DOHH2 (cell line): ENCODE data around the gene VRK2.
A peak's percentile ranks its signal among the peaks of the same experiment; 100 is the strongest.

Experiments used
- H3F3A ChIP-seq: fragments of 200-600 bp; sonication (generic), shearing (Covaris generic); 2 replicates; pipeline ENCODE4 v1.6.0; 2016; ENCODE audit warnings: antibody characterized with exemption, mild to moderate bottlenecking; ENCODE audit not compliant: control insufficient read depth, insufficient read depth
- H3K27ac ChIP-seq: fragments of 200-600 bp; sonication (generic); 2 replicates; pipeline ENCODE4 v1.5.1; 2014; ENCODE audit warnings: low read depth, mild to moderate bottlenecking, low read length, moderate library complexity
- H3K27me3 ChIP-seq: fragments of 200-600 bp; sonication (generic); 2 replicates; pipeline ENCODE4 v1.6.1; 2014; ENCODE audit warnings: mild to moderate bottlenecking, low read length, mixed read lengths; ENCODE audit not compliant: control insufficient read depth
- H3K36me3 ChIP-seq: fragments of 200-600 bp; sonication (generic); 2 replicates; pipeline ENCODE4 v1.6.1; 2014; ENCODE audit warnings: mild to moderate bottlenecking, low read length, moderate library complexity, mixed read lengths; ENCODE audit not compliant: control insufficient read depth
- H3K4me1 ChIP-seq: fragments of 200-600 bp; sonication (generic); 2 replicates; pipeline ENCODE4 v1.6.1; 2014; ENCODE audit warnings: mild to moderate bottlenecking, low read length, mixed read lengths; ENCODE audit not compliant: control insufficient read depth
- H3K4me2 ChIP-seq: fragments of 200-600 bp; sonication (generic); 2 replicates; pipeline ENCODE4 v1.6.0; 2014; ENCODE audit warnings: mild to moderate bottlenecking, low read length, moderate library complexity
- H3K4me3 ChIP-seq: fragments of 200-600 bp; sonication (generic); 2 replicates; pipeline ENCODE4 v1.5.1; 2014; ENCODE audit warnings: mild to moderate bottlenecking, low read length, mixed read lengths
- H3K79me2 ChIP-seq: fragments of 200-600 bp; sonication (generic); 2 replicates; pipeline ENCODE4 v1.6.1; 2014; ENCODE audit warnings: mild to moderate bottlenecking, low read length, mixed read lengths; ENCODE audit not compliant: control insufficient read depth
- H3K9me2 ChIP-seq: fragments of 200-600 bp; sonication (generic); replicated peaks from 2 replicates; pipeline ENCODE4 v1.6.1; 2014; ENCODE audit warnings: mild to moderate bottlenecking, low read length, mixed read lengths; ENCODE audit not compliant: control insufficient read depth
- H3K9me3 ChIP-seq: fragments of 200-600 bp; sonication (generic); 2 replicates; pipeline ENCODE4 v1.6.1; 2014; ENCODE audit warnings: antibody characterized with exemption, low read length, mixed read lengths; ENCODE audit not compliant: control insufficient read depth, insufficient read depth
- H4K20me1 ChIP-seq: fragments of 200-600 bp; sonication (generic); 2 replicates; pipeline ENCODE4 v1.6.0; 2014; ENCODE audit warnings: low read depth, mild to moderate bottlenecking, antibody characterized with exemption, low read length, moderate library complexity; ENCODE audit not compliant: control insufficient read depth, insufficient read depth
- CTCF ChIP-seq: fragments of 200-600 bp; sonication (generic); IDR thresholded peaks from one replicate; pipeline ENCODE4 v1.5.1; 2014; ENCODE audit warnings: antibody characterized with exemption, mild to moderate bottlenecking, low read depth, low read length; ENCODE audit not compliant: poor library complexity, severe bottlenecking
- EZH2phosphoT487 ChIP-seq: fragments of 200-600 bp; sonication (generic); IDR thresholded peaks from 2 replicates; pipeline ENCODE4 v1.6.1; 2017; ENCODE audit warnings: borderline replicate concordance, mild to moderate bottlenecking, antibody characterized with exemption, low read length, moderate library complexity, mixed read lengths

VRK2 gene

GRCh38 chr2:58042486-58042970, 4.1 kb upstream of the VRK2 start:
- peaks cover 27% of the 10 kb centered on the region for H3K4me1 ChIP-seq
- no peaks in the 10 kb centered on the region for H4K20me1 ChIP-seq
- H3K4me2 ChIP-seq = no peak overlapping the region
- H3K4me3 ChIP-seq = no peak overlapping the region
- H3K36me3 ChIP-seq = peaks cover 4% of the 10 kb centered on the region; the same call in 1 of the 2 replicates
- no peaks in the 10 kb centered on the region for H3K9me2 ChIP-seq
- TF ChIP-seq CTCF (no peak), EZH2phosphoT487 (no peak)
- H3F3A ChIP-seq = peaks cover 2% of the 10 kb centered on the region; the same call in 1 of the 2 replicates
- peaks cover 20% of the 10 kb centered on the region for H3K79me2 ChIP-seq
- H3K27ac ChIP-seq = no peak overlapping the region
- no peaks in the 10 kb centered on the region for H3K27me3 ChIP-seq
- H3K9me3 ChIP-seq = no peaks in the 10 kb centered on the region

- no peak overlapping the region for H3K4me2 ChIP-seq
- H3K27me3 ChIP-seq = no peaks in the 10 kb centered on the region
- H3K9me2 ChIP-seq = no peaks in the 10 kb centered on the region
- H3K4me3 ChIP-seq = no peak overlapping the region
- H3K9me3 ChIP-seq = no peaks in the 10 kb centered on the region
- H3K36me3 ChIP-seq = peaks cover 14% of the 10 kb centered on the region
- peaks cover 36% of the 10 kb centered on the region for H3K79me2 ChIP-seq
- no peaks in the 10 kb centered on the region for H4K20me1 ChIP-seq
- peaks cover 2% of the 10 kb centered on the region; the same call in 1 of the 2 replicates for H3F3A ChIP-seq
- no peak overlapping the region for H3K27ac ChIP-seq
- no peak for TF ChIP-seq EZH2phosphoT487
- no peak for TF ChIP-seq CTCF
- H3K4me1 ChIP-seq = peaks cover 32% of the 10 kb centered on the region
Measured at GRCh38 chr2:58044145-58044544, 2.5 kb upstream of the VRK2 start.

DNA sequence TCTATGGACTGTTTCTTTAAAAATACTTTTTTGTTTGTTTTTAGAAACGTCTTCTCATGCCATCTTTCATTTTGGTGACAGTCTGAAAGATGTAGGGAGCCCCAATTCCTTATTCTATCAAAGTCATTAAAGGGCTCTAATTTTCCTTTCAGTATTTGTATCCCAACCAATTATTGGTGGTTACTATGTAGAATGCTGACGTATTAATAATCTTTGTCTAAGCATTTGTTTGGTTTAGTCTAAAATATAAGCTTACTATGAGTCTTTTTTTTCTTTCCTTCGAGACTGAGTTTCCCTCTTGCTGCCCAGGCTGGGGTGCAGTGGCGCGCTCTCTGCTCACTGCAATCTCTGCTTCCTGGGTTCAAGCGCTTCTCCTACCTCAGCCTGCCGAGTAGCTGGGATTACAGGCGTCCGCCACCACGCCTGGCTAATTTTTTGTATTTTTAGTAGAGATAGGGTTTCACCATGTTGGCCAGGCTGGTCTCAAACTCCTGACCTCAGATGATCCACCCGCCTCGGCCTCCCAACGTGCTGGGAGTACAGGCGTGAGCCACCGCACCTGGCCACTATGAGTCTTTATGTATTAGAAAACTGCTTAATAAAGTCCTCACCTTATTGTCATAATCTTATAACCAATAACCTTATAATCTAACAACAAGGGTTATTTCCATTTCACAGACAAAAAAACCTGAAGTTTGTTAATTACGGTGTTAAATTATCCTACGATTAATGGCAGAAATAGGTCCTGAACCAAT, 849 bp upstream of the VRK2 start:
- Histone ChIP-seq H4K20me1 (no peaks in the 10 kb centered on the region), H3K36me3 (peaks cover 22% of the 10 kb centered on the region), H3K9me2 (no peaks in the 10 kb centered on the region), H3K27me3 (no peaks in the 10 kb centered on the region), H3K9me3 (no peaks in the 10 kb centered on the region), H3K4me2 (peak overlapping the region; percentile 84), H3K79me2 (peaks cover 38% of the 10 kb centered on the region), H3K27ac (peak overlapping the region; percentile 84), H3K4me1 (peaks cover 28% of the 10 kb centered on the region), H3K4me3 (peak overlapping the region; percentile 92), H3F3A (peaks cover 2% of the 10 kb centered on the region; the same call in 1 of the 2 replicates)
- TF ChIP-seq CTCF = no peak
- TF ChIP-seq EZH2phosphoT487 = no peak
